ENCODE data around the gene FZD4.
"Not testable (repeated sequence)": the region's sequence is repeated elsewhere in the genome, so short reads cannot be mapped to it uniquely, and the experiment has no call there.

The FZD4 gene

DNA sequence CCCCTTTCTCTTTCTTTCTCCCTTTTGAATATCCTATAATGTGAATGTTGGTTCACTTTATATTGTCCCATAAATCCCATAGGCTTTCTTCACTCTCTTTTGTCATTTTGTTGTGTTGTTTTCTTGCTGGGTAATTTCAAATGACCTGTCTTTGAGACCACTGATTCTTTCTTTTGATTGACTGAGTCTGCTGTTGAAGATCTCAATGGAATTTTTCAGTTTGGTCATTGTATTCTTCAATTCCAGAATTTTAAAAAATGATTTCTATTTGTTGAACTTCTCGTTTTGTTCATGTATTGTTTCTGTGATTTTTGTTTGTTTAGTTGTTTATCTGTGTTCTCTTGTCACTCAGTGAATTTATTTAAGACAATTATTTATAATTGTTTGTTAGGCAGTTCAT, 17.5 kb upstream of the FZD4 start:
- no peak for DNase-seq

- DNase-seq, result no peak
Measured at GRCh38 chr11:86969258-86969657, 14.1 kb upstream of the FZD4 start.

DNA sequence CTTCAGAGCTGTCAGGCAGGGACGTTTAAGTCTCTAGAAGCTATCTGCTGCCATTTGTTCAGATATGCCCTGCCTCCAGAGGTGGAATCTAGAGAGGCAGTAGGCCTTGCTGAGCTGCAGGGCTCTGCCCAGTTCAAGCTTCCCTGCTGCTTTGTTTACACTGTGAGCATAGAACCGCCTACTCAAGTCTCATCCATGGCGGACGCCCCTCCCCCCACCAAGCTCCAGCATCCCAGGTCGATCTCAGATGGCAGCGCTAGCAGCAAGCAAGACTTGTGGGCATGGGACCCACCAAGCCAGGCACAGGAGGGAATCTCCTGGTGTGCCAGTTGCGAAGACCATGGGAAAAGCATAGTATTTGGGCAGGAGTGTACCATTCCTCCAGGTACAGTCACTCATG, 12.4 kb upstream of the FZD4 start:
- DNase-seq, result not testable (repeated sequence)

- DNase-seq, result no peak
Measured at GRCh38 chr11:86957976-86958646, 2.9 kb upstream of the FZD4 start.

GRCh38 chr11:86956905-86957195, 1.7 kb upstream of the FZD4 start:
- no peak for DNase-seq

GRCh38 chr11:86955111-86955360, 159 bp downstream of the FZD4 start:
- no peak for DNase-seq

GRCh38 chr11:86954269-86955110, 705 bp downstream of the FZD4 start:
- DNase-seq, result peak; percentile 9

DNA sequence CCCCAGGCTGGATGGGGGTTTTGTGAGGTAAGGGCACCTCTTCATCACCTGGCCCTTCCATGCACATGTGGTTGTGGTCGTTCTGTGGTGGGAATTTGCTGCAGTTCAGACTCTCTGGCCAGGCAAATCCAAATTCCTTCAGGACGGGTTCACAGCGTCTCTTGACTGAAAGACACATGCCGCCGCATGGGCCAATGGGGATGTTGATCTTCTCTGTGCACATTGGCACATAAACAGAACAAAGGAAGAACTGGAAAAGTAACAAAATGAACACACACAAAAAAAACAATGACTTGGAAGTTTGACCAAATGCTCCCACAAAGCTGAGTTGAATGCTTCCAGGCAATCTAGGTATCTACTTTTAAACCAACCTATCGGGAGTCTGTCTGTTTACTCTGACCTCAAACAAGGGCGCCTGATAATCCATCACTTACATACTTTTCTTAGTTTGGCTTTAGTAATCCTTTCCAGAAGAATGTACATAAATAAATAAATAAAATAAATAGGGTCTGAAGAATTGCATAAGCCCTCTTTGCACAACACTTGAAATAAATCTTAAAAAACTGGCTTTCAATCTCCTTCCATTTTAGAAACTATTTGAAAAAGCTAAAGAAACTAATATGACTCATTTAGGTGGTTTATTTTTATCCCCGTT, 2.8 kb downstream of the FZD4 start:
- no peak for DNase-seq

DNA sequence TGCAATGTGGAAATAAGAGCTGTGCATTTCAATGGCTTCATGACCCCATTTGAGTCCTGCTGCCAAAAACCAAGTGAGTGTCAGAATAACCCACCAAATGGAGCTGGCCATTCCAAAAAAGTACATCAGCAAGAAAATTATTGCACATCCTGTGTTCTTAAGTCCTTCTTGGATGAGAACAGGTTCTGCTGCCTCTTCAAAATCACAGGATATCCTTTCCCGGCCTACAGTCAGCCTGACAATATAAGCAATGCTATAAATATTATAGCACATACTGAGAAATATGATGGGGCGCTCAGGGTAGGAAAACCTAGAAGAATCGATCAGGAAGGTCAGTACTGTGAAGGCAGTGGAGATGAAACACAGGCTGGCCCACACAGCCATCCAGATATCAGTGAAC, 3.5 kb downstream of the FZD4 start:
- DNase-seq, result no peak

DNA sequence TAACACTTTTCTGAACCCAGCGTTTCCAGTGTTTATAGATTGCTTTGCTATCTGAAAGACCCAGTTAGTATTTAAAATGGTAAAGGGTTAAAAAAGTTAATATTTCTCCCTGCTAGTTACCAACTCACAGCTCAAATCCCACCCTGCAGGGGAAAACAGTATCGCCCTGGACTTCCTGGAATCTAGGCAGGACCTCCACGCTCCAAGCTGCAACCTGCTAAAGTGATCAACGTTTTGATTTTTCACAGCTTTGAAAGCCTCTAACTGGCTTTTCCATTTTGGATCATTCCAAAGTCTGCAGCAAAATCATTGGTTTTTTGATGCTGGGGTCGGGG, 4.6 kb downstream of the FZD4 start:
- no peak for DNase-seq

GRCh38 chr11:86949995-86950660, 5.1 kb downstream of the FZD4 start:
- DNase-seq, result no peak

DNA sequence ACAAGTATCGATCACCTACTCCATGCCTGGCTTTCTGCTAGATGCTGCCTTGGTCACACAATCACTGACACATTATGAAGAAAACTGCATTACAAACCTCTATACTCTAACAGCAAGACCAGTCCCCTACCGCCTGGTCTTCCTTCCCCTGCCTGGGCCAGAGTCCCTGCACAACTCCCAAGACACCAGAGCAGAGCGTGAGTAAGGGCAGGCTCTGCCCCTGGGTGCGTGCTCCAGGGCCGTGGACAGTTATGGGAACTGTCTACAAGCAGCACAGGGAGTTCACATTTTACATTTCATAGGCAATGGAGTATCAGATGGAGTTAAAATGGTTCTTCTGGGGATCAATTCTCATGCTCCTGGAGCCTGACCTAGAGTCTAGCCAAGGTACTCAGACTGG, 6.5 kb downstream of the FZD4 start:
- no peak for DNase-seq

DNA sequence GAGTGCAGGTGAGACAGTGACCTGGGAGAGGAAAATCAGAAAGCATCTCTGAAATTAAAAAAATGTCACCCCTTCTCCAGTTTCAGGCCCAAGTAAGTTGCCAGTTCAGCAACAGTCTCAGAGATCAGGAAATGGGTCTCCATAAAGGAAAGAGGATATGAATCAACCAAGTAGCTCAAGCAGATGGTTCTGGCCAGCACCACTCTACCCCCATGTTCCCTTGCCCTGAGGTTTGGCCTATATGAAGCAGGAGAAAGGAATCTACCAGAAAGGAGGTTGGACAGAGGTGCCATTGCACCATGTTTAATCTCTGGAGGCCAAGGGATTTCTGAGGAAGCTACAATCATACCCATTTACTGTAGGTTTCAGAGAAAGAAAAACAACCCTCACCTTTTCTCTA, 7.7 kb downstream of the FZD4 start:
- no peak for DNase-seq

DNA sequence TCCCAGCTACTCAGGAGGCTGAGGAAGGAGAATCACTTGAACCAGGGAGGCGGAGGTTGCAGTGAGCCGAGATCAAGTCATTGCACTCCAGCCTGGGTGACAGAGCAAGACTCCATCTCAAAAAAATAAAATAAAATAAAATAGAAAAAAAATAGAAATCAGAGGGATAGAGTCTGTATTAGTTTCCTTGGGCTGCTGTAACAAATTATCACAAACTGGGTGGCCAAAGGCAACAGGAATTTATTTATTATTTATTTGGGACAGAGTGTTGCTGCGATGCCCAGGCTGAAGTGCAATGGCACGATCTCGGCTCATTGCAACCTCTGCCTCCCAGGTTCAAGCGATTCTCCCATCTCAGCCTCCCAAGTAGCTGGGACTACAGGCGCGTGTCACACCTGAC, 11.7 kb downstream of the FZD4 start:
- DNase-seq, result not testable (repeated sequence)

GRCh38 chr11:86941871-86942599, 13.2 kb downstream of the FZD4 start:
- no peak for DNase-seq

- no peak for DNase-seq
Measured at GRCh38 chr11:86941077-86941870, 13.9 kb downstream of the FZD4 start.

DNA sequence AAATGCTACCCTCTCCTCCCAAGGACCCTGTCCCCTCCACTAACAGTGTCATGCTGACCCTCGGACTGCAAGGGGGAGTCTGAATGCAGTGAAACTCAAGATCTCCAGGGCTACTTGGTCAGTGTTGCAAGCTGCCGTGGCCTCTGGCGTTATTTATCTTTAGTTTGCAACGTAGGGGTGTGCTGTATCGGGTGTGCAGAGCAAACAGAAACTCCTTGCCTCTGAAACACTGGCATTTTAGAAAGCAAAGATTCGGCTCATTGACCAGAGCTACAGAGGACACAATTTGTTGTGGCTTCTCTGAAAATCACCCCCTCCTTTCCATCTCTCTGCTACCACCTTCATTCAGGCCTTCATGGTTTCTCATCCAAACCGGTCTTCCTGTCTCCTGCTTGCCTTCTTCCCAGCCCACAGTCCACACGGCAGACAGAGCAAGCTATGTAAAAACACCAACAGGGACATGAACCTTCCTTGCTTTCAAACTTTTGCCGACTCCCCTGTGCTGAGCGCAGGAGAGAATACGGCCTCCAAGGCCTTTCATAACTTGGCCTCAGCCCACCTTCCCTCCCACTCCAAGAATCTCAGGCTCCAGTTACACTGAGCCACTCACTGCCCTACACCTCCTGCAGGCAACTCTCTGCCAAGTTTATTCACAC, 14.9 kb downstream of the FZD4 start:
- no peak for DNase-seq

- peak; percentile 61 for DNase-seq
Measured at GRCh38 chr11:86938900-86939880, 16.0 kb downstream of the FZD4 start.

- no peak for DNase-seq
Measured at GRCh38 chr11:86938203-86938899, 16.8 kb downstream of the FZD4 start.

DNA sequence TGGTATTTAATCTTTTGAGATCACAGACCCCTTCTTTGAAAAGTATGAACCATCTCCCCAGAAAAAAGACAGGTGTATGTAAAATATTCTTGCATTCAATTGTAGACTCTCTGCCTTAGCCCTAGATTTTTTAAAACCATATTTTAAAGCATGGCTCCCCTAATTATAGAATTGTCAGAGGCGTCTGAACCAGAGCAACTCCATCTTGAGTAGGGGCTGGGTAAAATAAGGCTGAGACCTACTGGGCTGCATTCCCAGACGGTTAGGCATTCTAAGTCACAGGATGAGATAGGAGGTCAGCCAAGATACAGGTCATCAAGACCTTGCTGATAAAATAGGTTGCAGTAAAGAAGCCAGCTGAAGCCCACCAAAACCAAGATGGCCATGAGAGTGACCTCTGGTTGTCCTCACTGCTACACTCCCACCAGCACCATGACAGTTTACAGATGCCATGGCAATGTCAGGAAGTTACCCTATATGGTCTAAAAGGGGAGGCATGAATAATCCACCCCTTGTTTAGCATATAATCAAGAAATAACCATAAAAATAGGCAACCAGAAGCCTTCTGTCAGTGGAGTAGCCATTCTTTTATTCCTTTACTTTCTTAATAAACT, 17.9 kb downstream of the FZD4 start:
- not testable (repeated sequence) for DNase-seq
